Activated CD4-positive, alpha-beta T cell treated with anti-CD3 and anti-CD28 coated beads, Interleukin-2, amount 50 U/mL, for 24 hours (primary cell): ENCODE results near the gene FRMD4B.
"Not testable (repeated sequence)": the region's sequence is repeated elsewhere in the genome, so short reads cannot be mapped to it uniquely, and the experiment has no call there.

Experiments
- DNase-seq, 2 donors: peaks; one replicate each; pipeline ENCODE4 v3.0.0-alpha.2; 2020; ENCODE audit warnings: low read depth in 1 of 2, low spot score in 1 of 2

FRMD4B gene

DNA sequence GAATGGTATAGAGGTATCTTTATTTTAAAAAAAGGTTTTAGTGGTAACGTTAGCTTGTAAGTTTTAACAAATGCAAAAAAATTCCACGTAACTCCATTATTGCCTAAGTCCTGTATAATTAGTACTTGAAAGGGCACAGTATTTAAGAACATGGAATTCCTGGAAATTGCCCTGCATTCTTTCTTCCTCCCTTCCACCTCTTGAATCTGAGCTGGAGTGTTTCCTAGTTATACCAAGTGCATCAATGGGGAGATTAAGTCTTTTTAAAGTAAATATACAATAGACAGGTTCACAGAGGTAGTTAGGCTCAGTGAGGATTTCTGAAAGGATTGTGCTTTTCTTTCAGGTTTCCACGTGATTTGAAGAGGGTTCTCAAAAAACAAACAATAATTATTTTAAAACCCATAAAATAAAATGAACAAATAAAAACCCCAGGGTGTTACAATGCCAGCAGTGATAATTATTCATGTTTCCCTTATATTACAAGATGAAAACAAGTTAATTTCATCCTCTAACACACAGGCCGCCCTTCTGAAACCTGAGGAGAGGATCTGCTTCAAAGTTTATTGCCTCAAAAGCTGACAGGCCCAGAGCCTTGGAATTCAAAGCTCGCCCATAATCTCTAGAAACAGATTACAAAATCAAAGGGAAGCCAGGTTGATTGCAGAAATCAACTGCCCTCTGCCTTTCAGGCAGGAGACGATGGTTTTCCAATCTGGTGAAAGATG is 134.6 kb downstream of the FRMD4B start:
- no peak for DNase-seq

- DNase-seq = peak in 1 of 2 donors; percentile 52
Measured at GRCh38 chr3:69250014-69250413, 135.9 kb downstream of the FRMD4B start.

GRCh38 chr3:69249001-69249400 is 136.9 kb downstream of the FRMD4B start:
- DNase-seq = no peak

DNA sequence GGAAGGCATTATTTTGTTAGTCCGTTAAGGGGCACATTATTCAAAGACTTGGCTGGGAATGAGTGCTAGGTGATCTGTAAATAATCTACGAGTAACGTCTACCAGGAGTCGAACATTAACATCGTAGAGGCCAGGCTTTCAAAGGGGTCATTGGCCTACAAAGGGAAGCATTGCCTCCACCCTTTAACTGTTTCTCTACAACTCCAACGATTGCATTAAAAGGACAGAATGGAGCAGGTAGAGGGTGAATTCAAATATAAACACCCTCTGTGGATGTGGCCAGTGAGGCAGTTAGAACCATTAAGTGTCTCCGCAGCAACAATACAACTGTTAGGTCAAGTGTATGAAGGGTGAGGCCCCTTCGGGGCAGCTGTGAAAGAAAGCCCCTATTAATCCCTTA is 137.5 kb downstream of the FRMD4B start:
- DNase-seq = no peak

DNA sequence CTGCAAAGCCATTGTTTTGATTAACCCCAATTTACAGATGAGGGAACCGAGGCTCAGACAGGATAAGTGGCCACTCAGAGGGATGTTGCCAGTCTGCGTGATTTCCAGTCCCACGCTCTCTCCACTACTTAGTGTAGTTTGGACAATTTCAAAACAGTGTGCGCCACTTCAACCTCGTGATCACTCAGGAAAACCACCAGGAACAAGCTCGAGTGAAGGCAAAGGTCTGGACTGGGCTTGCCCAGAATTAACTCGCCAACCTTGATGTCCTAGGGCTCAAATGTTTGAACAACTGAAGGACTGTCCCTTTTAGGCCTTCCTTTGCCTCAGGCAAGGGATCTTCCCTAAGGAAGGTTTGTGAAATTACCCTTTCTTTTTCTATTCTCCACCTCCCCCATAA is 139.3 kb downstream of the FRMD4B start:
- DNase-seq = no peak

DNA sequence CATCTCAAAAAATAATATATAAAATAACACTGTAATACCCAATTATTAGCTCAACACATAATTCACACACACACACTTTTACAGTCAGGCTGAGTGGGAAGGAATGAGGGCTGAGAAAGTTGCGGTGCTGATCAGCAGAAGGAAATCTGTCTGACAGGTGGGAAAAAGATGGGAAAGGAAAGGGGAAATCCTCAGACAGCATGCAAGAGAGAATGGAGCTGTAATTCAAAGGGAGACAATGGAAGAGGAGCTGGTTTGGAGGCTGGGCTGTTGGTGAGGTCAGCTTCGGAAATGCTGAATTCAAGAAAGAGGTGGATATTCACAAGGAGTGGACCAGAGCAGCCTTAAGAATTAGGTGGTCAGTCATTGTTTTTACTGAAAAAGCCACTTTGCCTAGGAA is 141.8 kb downstream of the FRMD4B start:
- no peak for DNase-seq

DNA sequence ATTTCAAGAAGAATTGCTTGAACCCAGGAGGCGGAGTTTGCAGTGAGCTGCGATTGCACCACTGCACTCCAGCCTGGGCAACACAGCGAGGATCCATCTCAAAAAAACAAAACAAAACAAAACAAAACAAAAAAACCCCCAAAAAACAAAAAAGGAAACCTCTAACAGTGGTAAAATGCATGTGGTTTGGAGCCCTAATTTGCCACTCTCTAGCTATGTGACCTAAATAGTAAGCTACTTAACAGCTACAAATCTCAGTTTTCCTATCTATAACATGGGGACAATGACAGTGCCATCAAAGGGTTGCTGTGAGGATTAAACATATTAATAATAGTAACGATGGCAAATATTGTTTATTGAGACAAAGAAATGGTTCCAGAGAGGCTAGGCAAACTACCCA is 144.1 kb downstream of the FRMD4B start:
- DNase-seq = no peak

GRCh38 chr3:69240651-69241568 is 145.0 kb downstream of the FRMD4B start:
- DNase-seq = no peak

DNA sequence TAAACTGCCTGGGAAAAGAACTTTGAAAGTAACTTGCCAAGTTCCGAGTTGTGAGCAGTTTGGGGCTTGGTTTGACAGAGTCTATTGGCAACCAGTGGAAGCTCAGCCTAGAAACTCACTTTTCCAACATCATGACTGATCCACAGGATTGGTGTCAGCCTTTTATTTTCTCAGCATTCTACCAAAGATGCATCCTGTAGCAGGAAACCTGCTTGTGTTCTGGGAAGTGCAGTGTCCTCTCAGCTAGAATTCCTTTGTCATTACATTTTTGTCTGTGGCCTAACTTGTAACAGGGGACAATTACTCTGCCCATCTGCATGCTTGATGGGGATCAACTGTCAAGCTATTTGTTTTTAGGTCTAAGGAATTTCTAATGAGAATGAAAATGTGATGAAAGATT is 146.8 kb downstream of the FRMD4B start:
- DNase-seq = no peak

- DNase-seq = no peak
Measured at GRCh38 chr3:69236812-69237707, 148.8 kb downstream of the FRMD4B start.

DNA sequence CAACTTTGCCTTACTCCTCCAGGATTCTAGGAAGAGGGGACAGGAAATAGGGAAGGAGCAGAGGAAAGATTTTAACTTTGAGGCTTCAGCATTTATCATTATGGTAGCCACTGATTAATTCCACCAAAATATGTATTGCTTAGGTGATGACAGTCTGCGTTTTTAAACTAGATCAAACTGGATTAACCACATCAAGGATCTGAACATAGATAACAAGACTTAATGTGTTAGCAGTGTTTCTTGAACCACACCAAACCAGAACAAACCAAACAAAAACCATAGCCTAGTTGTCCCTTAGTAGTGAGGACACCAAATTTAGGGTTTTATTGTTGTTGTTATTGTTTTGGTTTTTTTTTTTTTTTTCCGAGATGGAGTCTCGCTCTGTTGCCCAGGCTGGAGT is 150.0 kb downstream of the FRMD4B start:
- DNase-seq = no peak

DNA sequence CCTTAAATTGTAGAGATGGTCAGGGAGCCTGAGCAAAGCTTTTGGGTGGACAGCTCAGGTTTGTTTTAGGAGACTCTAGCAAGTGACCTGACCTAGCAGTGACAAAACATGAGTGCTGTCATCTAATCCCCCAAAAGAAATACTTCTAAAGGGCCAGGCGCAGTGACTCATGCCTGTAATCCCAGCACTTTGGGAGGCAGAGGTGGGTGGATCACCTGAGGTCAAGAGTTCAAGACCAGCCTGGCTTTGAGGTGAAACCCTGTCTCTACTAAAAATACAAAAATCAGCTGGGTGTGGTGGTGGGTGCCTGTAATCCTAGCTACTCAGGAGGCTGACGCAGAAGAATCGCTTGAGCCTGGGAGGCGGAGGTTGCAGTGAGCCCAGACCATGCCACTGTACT is 150.7 kb downstream of the FRMD4B start:
- DNase-seq = not testable (repeated sequence)

GRCh38 chr3:69232482-69232881 is 153.4 kb downstream of the FRMD4B start:
- no peak for DNase-seq

- DNase-seq = no peak
Measured at GRCh38 chr3:69231929-69232440, 153.9 kb downstream of the FRMD4B start.

GRCh38 chr3:69226071-69226470 is 159.8 kb downstream of the FRMD4B start:
- no peak for DNase-seq

- DNase-seq = no peak
Measured at GRCh38 chr3:69219101-69219708, 166.7 kb downstream of the FRMD4B start.

DNA sequence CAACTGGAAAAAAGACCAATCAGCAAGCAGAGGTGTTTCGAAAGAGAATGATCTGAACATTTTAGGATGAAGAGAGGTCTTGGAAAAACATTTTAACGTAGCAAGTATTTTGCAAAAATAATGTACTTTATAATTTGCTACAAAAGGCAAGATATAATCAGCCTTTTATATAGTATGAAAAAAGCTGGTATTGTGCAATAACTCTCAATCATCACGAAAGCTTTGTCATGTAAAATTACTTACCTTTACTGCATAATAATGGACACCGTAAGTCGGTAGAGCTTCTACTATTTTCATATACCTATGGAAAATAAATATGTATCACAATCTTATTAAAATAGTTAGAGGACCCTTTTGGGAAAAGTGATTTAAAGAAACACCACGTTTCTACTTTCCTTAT is 167.8 kb downstream of the FRMD4B start:
- no peak for DNase-seq

GRCh38 chr3:69216981-69217380 is 168.9 kb downstream of the FRMD4B start:
- DNase-seq = no peak

DNA sequence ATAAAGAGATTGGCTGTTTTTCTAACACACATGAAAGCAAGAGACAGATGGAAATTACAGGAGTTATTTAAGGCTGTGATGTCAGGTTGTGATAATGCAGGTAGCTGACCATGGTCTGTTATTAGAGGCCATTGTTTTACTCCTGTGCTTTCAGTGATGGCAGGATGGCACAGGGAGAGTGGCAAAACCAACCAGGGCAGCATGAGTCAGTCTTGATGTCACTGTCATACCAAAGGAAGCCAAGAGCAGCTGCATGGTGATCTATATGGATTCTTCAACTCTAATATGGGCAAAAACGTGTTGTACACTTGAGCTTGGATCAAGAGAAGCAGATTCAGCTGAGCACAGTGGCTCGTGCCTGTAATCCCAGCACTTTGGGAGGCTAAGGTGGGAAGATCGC is 171.6 kb downstream of the FRMD4B start:
- no peak for DNase-seq

DNA sequence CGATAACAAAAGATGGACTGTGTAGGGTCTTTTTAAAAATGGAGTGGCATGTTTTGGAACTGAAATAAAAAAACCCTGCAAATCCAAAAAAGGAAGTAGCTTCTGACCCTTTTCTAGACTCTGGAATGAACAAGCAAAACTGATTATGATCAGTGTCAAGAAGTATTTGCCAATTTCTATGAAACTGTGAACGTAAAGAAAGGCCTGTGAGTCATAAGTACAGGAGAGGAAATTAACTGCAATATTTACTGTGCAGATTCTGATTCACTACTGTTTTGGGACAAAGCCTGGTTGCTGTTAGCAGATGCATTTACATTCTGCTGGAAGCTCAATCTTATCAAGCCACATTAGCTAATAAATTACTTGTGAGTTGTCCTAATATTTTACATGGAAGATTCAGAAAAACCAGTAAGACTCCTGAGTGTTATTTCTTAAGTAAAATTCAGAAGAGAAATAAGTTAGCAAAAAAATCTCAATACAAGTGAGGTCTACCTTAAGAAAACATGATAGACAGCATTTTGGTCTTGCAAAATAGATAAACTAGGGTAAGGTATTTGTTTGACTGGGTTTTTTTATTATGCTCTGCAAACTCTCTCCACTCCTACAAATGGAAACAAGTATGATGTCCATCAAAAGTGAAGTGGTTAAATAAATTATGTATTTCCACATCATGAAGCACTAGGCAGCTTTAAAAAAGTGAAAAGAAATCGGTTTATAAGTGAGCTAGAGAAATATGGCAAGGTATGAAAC is 173.3 kb downstream of the FRMD4B start:
- peak in 1 of 2 donors; percentile 19 for DNase-seq
